ENCODE measurements around the gene ZXDC.

The ZXDC gene

GRCh38 chr3:126511291-126511690 is 35.6 kb upstream of the ZXDC start:
- no peak for DNase-seq

DNA sequence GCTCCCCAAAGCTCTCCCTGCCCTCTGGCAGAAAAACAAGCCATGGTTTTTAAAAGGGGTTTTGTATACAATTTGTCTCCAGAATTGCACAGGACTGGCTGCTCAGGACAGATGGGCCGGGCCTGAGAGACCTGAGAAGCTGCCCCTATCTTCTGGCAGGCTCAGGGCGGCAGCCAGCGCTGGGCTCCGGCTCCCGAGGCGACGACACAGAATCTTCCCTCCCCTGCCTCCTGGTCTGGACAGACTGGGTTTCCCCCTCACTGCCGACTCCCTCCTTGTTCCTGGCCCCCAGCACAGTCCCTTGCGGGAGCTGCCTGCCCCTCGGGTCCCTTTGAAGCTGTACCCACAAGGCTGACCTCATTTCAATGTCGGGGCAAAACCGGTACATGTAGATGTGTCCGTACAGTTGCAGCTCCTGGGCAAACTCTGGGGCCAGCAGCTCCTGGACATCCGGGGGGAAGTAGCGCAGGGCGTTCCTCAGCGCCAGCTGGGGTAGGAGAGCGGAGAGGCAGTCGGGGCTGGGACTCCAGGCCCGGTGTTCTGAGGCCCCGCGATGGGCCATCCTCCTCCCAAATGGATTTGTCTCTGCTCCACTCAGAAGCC is 34.7 kb upstream of the ZXDC start:
- DNase-seq: no peak

GRCh38 chr3:126509597-126510307 is 34.1 kb upstream of the ZXDC start:
- DNase-seq: no peak

- DNase-seq: no peak
Observed at GRCh38 chr3:126508564-126508964, 32.9 kb upstream of the ZXDC start.

DNA sequence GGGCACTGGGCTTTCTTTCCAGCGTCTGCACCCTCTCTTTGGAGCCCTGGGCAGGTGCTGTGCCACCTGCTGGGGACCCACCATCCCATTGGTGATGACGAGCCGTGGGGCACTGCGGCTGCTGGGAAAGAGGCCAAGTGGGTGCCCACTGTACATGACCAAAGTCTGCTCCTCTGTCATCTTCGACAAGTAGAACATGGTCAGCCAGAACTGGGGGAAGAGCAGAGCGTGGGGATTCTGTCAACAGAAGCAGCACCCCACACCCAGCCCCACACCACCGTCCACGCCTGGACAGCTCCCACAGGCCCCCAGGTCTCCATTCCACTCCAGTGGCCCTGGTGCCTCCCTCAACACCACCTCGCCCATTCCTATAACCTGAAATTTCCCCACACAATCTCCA is 32.2 kb upstream of the ZXDC start:
- DNase-seq: no peak

DNA sequence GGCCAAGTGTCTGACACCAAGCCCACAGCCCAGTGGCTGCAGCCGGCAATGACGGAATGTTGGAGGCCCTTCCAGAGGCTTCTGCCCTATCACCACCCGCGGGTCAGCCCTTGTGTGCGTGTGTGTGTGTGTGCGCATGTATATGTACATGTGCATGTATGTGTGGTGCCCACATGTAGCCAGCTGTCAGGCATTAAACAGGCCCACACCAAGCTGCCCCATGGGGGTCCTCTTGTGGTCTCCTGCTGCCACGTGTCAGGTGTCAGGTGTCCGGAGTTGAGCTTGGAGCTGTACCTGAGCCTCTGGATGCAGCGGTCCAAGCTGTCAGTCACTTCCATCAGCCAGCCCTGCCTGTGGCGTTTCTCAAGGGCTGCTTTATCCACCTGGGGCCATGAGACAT is 28.0 kb upstream of the ZXDC start:
- no peak for DNase-seq

GRCh38 chr3:126502656-126503055 is 27.0 kb upstream of the ZXDC start:
- no peak for DNase-seq

DNA sequence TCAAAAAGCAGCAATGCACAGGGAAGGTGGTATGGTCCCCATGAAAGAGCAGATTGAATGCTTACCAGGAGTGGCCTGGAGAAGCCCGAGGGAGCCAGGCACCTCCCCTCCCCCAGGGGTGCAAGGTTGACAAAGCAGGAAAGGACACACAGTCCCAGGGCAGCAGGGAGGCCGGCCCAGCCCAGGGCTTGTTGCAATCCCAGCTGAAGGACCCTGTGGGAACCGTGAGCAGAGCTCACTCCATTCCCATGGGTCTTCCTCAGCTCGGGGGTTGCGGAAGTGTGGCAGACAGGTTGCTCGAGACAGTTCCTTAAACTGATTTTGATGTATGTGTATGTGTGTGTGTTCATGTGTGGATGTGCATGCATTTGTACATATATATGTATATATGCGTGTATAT is 26.0 kb upstream of the ZXDC start:
- no peak for DNase-seq

- DNase-seq: no peak
Observed at GRCh38 chr3:126501054-126501453, 25.4 kb upstream of the ZXDC start.

- no peak for DNase-seq
Observed at GRCh38 chr3:126500016-126500415, 24.3 kb upstream of the ZXDC start.

GRCh38 chr3:126499401-126499800 is 23.7 kb upstream of the ZXDC start:
- no peak for DNase-seq

GRCh38 chr3:126498929-126499328 is 23.2 kb upstream of the ZXDC start:
- DNase-seq: no peak

DNA sequence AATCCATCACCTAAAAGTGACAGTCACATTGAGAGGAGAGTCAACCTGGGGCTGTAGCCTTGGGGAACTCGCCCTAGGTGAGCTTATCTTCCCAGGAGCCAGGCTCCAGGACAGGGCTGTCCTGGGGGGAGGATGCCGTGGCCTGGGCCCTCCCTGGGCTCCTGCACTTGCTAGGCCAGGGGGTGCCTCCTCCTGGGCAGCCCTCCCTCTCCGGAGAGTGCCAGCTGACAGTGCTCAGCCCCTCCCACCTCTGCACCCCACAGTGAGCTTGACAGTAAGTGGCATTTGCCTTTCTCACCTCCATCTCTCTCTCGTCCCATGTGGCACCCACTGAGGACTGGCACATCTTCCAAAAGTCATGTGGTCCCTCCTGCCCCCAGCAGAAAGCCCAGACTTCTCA is 22.8 kb upstream of the ZXDC start:
- no peak for DNase-seq

GRCh38 chr3:126497956-126498355 is 22.3 kb upstream of the ZXDC start:
- DNase-seq: no peak

DNA sequence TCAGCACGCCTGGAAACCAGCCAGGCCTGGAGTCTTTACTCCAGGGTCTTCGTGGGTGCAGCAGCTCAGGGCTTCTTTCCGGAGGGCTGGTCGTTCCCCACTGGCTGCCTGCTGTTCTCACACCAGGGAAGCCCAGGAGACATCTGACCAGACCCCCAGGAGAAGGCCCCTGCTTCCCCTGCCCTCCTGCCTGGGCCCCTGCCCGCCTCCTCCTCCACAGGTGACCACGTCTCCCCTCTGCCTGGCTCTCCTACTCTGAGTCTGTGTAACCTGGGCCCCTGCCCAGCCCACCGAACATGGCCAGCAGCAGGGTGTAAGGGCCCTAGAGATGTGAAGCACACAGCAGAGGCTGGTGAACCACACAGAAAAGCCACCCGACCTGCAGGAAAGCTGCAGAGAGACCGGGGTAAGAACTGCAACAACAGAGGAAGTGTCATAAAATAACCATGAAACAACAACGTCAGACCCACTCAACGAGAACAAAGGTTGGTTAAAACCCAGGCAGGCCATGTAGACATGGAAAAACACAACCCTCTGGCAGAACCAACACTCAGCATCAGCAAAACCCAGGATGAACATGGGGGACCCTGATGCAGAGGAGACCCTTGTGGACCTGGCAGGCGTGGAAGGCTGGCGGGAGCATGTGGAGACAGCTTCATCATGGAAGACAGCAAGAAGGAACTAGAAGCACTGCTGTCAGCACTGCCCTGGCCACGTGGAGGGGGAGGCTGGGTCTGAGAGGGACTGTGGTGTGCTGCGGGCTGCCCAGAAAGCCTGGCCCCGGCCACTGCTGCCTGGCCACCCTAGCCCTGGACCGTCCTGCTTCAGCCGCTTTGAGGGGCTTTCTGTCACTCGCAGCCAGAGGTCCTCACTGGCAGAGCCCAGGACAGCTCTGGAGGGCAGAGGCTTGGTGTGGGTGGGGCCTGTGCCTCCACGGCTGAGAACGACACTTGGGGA is 21.5 kb upstream of the ZXDC start:
- DNase-seq: no peak

- DNase-seq: no peak
Observed at GRCh38 chr3:126495786-126496185, 20.1 kb upstream of the ZXDC start.

- no peak for DNase-seq
Observed at GRCh38 chr3:126494970-126495230, 19.2 kb upstream of the ZXDC start.

GRCh38 chr3:126494204-126494969 is 18.7 kb upstream of the ZXDC start:
- DNase-seq: no peak

GRCh38 chr3:126493739-126494138 is 18.0 kb upstream of the ZXDC start:
- DNase-seq: peak in 1 of 2 experiments; percentile 50

DNA sequence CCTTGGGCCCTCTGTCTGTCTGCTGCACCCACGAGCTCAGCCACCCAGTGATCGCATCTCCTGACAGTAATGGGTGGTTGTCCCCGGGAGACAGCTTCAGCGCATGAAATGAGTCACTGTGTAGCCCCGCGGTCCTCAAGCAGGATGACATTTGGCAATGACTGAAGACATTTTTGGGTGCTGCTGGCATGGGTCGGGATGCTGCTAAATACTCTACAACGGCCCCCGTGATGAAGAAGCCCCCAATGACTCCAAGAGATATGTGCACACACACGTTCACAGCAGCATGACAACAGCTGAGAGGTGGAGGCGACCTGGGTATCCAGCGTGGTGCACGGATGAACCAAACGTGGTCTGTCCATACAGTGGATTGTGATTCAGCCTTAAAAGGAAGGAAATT is 17.4 kb upstream of the ZXDC start:
- no peak for DNase-seq

DNA sequence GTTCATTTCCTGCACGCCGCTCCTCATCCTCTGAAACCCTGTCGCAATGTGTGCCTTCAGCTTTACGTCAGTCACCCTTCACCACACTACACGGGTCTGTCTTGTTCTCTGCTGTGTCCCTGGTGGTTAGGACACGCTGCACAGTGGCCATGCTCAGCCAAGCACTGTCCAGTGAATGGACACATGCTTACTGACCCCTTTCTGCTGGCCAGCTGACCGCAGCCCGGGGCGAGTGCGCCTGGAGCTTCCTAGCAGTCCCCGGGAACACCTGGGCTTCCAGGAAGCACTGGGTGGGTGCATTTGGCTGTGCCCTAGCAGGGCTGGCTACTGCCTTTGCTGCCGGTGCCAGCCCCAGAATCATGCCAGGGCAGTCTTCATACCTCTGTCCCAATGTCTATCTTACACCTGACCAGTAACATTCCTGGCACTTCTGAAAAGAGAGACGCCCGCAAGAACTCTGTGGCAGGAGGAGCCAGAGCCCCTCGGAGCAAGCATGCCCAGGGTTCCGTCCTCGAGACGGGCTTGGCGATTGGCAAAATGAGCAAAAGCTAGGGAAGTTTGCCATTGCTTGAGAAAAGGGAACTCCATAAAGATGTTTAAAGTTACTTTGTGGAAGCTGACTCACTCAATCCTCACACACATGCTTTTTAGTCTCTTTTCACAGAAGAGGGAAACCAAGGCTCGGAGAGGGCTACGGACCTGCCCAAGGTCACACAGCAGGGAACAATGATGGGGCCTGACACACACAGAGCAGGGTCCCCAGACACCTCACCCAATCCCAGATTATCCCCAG is 15.7 kb upstream of the ZXDC start:
- DNase-seq: no peak

DNA sequence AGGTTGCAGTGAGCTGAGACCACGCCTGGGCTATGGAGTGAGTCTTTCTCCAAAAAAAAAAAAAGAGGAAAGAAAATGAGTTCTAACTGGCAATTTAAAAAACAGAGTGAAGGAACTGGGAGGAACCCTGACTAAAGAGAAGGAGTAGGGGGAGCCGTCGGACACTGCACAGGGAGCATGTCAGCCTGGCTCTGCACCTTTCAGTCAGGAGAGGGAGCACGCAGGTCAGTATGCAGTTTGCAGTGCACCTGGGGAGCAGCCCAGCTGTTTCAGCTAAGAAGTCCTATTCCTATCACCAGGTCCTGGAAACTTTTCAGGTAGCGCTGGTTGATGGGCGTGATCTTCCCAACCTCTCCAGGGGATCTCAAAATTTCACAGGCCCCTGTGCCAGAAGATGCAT is 14.9 kb upstream of the ZXDC start:
- DNase-seq: no peak

Measured in NCI-H524 (cell line).